ENCODE data around the gene MXD3. TPM values are rescaled to one million over a fixed set of nuclear protein-coding genes. Genes with fewer than 3 reads are reported as not detected.

Gene MXD3
- total RNA-seq, 1 donor from 2014 or later, result 31.1 TPM

DNA sequence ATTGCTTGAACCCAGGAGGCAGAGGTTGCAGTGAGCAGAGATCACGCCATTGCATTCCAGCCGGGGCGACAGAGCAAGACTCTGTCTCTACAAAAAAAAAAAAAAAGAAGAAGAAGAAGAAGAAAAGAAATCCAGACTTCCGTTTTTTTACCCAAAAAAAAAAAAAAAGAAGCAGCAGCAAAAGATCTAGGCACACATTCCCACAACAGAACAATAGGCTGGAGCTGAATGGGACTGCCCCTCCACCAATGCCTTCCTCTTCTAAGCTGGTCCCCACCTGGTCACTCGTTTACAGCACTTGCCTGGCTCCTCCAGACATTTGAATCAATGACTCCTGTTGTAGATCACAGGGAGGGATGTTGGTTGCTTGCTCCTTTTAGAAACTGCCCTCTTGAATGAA lies 41.4 kb upstream of the MXD3 start:
- Mint-ChIP-seq H3K27ac (no peak overlapping the region), H3K27me3 (ENCODE audit: insufficient read depth, low read depth) (peaks cover 14% of the 10 kb centered on the region), H3K36me3 (no peaks in the 10 kb centered on the region), H3K4me1 (peaks cover 38% of the 10 kb centered on the region), H3K9me3 (peaks cover 2% of the 10 kb centered on the region), H3K4me3 (peak overlapping the region; percentile 63)
- peaks cover 32% of the 10 kb centered on the region for H3K79me2 ChIP-seq (ENCODE audit: low read depth)
- no peak overlapping the region for H3K4me3 ChIP-seq
- DNase-seq (ENCODE audit: low spot score), result no peak
- peaks cover 8% of the 10 kb centered on the region for H4K20me1 ChIP-seq (ENCODE audit: low read depth)
- TF ChIP-seq, protein P1, sequence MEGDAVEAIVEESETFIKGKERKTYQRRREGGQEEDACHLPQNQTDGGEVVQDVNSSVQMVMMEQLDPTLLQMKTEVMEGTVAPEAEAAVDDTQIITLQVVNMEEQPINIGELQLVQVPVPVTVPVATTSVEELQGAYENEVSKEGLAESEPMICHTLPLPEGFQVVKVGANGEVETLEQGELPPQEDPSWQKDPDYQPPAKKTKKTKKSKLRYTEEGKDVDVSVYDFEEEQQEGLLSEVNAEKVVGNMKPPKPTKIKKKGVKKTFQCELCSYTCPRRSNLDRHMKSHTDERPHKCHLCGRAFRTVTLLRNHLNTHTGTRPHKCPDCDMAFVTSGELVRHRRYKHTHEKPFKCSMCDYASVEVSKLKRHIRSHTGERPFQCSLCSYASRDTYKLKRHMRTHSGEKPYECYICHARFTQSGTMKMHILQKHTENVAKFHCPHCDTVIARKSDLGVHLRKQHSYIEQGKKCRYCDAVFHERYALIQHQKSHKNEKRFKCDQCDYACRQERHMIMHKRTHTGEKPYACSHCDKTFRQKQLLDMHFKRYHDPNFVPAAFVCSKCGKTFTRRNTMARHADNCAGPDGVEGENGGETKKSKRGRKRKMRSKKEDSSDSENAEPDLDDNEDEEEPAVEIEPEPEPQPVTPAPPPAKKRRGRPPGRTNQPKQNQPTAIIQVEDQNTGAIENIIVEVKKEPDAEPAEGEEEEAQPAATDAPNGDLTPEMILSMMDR (IDR thresholded peaks at IDR 0.05), result no peak
- TF ChIP-seq EZH2phosphoT487 (IDR thresholded peaks at IDR 0.05), result no peak
- TF ChIP-seq EZH2 (IDR thresholded peaks at IDR 0.05), result no peak
- no peak overlapping the region for H3K9ac ChIP-seq
- no peak overlapping the region for H3K27ac ChIP-seq
- no peak overlapping the region for H3K4me2 ChIP-seq
- H3K36me3 ChIP-seq, result no peaks in the 10 kb centered on the region
- no peaks in the 10 kb centered on the region for H3K9me3 ChIP-seq (ENCODE audit: low read depth)
- peaks cover 12% of the 10 kb centered on the region for H3K4me1 ChIP-seq
- H3K27me3 ChIP-seq, result peaks cover 9% of the 10 kb centered on the region
- peaks cover 22% of the 10 kb centered on the region for H3F3A ChIP-seq (ENCODE audit: low read depth)
- H2AFZ ChIP-seq (replicated peaks), result no peak overlapping the region

GRCh38 chr5:177351392-177352329 lies 40.0 kb upstream of the MXD3 start, which contains the start of gene LMAN2:
TSS of gene LMAN2 (minus strand) at chr5:177351668. CDS start at chr5:177351647, 21 bp downstream.
- peak; percentile 96 for DNase-seq (ENCODE audit: low spot score)
- H3K4me3 ChIP-seq, result peak within 1 kb of the TSS; percentile 80
- H2AFZ ChIP-seq (replicated peaks), result peak within 1 kb of the TSS; percentile 93
- peaks cover 9% of the 10 kb centered on the region for H3K27me3 ChIP-seq
- H3K9me3 Mint-ChIP-seq, result peaks cover 2% of the 10 kb centered on the region
- H3K79me2 ChIP-seq (ENCODE audit: low read depth), result peaks cover 47% of the 10 kb centered on the region
- H4K20me1 ChIP-seq (ENCODE audit: low read depth), result peaks cover 16% of the 10 kb centered on the region
- H3K27ac ChIP-seq, result peak within 1 kb of the TSS; percentile 97
- peak within 1 kb of the TSS; percentile 100 for H3K27ac Mint-ChIP-seq
- H3F3A ChIP-seq (ENCODE audit: low read depth), result peaks cover 22% of the 10 kb centered on the region
- no peaks in the 10 kb centered on the region for H3K9me3 ChIP-seq (ENCODE audit: low read depth)
- peak within 1 kb of the TSS; percentile 98 for H3K4me3 Mint-ChIP-seq
- H3K36me3 Mint-ChIP-seq, result no peaks in the 10 kb centered on the region
- peaks cover 4% of the 10 kb centered on the region for H3K36me3 ChIP-seq
- peak within 1 kb of the TSS; percentile 91 for H3K9ac ChIP-seq
- peak within 1 kb of the TSS; percentile 95 for H3K4me2 ChIP-seq
- H3K4me1 Mint-ChIP-seq, result peaks cover 30% of the 10 kb centered on the region
- H3K27me3 Mint-ChIP-seq (ENCODE audit: insufficient read depth, low read depth), result peaks cover 13% of the 10 kb centered on the region
- peaks cover 12% of the 10 kb centered on the region for H3K4me1 ChIP-seq
- TF ChIP-seq EZH2 (IDR thresholded peaks at IDR 0.05) (no peak), EZH2phosphoT487 (IDR thresholded peaks at IDR 0.05) (no peak)
- TF ChIP-seq, protein P1 (IDR thresholded peaks at IDR 0.05), result no peak

- peak overlapping the region; percentile 91 for H3K9ac ChIP-seq
- H3K27me3 ChIP-seq, result peaks cover 9% of the 10 kb centered on the region
- Mint-ChIP-seq H3K4me1 (peaks cover 30% of the 10 kb centered on the region), H3K27me3 (ENCODE audit: insufficient read depth, low read depth) (peaks cover 10% of the 10 kb centered on the region), H3K27ac (peak overlapping the region; percentile 100), H3K9me3 (peaks cover 2% of the 10 kb centered on the region), H3K36me3 (no peaks in the 10 kb centered on the region), H3K4me3 (peak overlapping the region; percentile 98)
- H2AFZ ChIP-seq (replicated peaks), result peak overlapping the region; percentile 93
- peak overlapping the region; percentile 80 for H3K4me3 ChIP-seq
- no peaks in the 10 kb centered on the region for H3K9me3 ChIP-seq (ENCODE audit: low read depth)
- peaks cover 16% of the 10 kb centered on the region for H4K20me1 ChIP-seq (ENCODE audit: low read depth)
- H3K79me2 ChIP-seq (ENCODE audit: low read depth), result peaks cover 54% of the 10 kb centered on the region
- no peak overlapping the region for H3K27ac ChIP-seq
- no peak for TF ChIP-seq EZH2phosphoT487 (IDR thresholded peaks at IDR 0.05)
- TF ChIP-seq EZH2 (IDR thresholded peaks at IDR 0.05), result no peak
- TF ChIP-seq, protein P1 (IDR thresholded peaks at IDR 0.05), result no peak
- H3K4me1 ChIP-seq, result peaks cover 12% of the 10 kb centered on the region
- H3K36me3 ChIP-seq, result peaks cover 4% of the 10 kb centered on the region
- H3K4me2 ChIP-seq, result peak overlapping the region; percentile 95
- DNase-seq (ENCODE audit: low spot score), result no peak
- H3F3A ChIP-seq (ENCODE audit: low read depth), result peaks cover 22% of the 10 kb centered on the region
Observed at GRCh38 chr5:177350776-177351391, 39.2 kb upstream of the MXD3 start.

All from neural progenitor cell (in vitro differentiated cells).